ENCODE results near the gene NAPA.

NAPA gene

GRCh38 chr19:47521473-47522180, 6.8 kb upstream of the NAPA start:
- DNase-seq, result no peak

- no peak for DNase-seq
These were observed 6.0 kb upstream of the NAPA start for GRCh38 chr19:47520839-47521238.

- no peak for DNase-seq
These were observed 5.5 kb upstream of the NAPA start for GRCh38 chr19:47520343-47520806.

- no peak for DNase-seq
These were observed 4.0 kb upstream of the NAPA start for GRCh38 chr19:47518854-47519253.

- no peak for DNase-seq
These were observed 3.3 kb upstream of the NAPA start for GRCh38 chr19:47518139-47518538.

- no peak for DNase-seq
These were observed 553 bp downstream of the NAPA start for GRCh38 chr19:47514151-47514868.

GRCh38 chr19:47512948-47513319, 1.9 kb downstream of the NAPA start:
- DNase-seq, result no peak

- DNase-seq, result no peak
These were observed 2.5 kb downstream of the NAPA start for GRCh38 chr19:47512183-47512947.

GRCh38 chr19:47511681-47512080, 3.2 kb downstream of the NAPA start:
- no peak for DNase-seq

- DNase-seq, result no peak
These were observed 3.7 kb downstream of the NAPA start for GRCh38 chr19:47511128-47511517.

- no peak for DNase-seq
These were observed 4.2 kb downstream of the NAPA start for GRCh38 chr19:47510516-47511127.

GRCh38 chr19:47509973-47510372, 4.9 kb downstream of the NAPA start:
- DNase-seq, result no peak

- DNase-seq, result no peak
These were observed 5.6 kb downstream of the NAPA start for GRCh38 chr19:47509170-47509847.

- no peak for DNase-seq
These were observed 6.1 kb downstream of the NAPA start for GRCh38 chr19:47508721-47509120.

GRCh38 chr19:47507924-47508553, 6.8 kb downstream of the NAPA start:
- peak; percentile 59 for DNase-seq

- DNase-seq, result no peak
These were observed 7.9 kb downstream of the NAPA start for GRCh38 chr19:47507012-47507411.

- DNase-seq, result peak; percentile 34
These were observed 8.4 kb downstream of the NAPA start for GRCh38 chr19:47506459-47506858.

- DNase-seq, result no peak
These were observed 9.4 kb downstream of the NAPA start for GRCh38 chr19:47505506-47505905.

- DNase-seq, result no peak
These were observed 11.1 kb downstream of the NAPA start for GRCh38 chr19:47503826-47504150.

GRCh38 chr19:47503130-47503825, 11.6 kb downstream of the NAPA start:
- DNase-seq, result no peak
